Inflammatory macrophage (primary cell): Measurements from ENCODE around the gene IGSF8.
A peak's percentile ranks its signal among the peaks of the same experiment; 100 is the strongest.

Experiments used
- DNase-seq, 2 donors: peaks; one replicate each; pipeline ENCODE4 v3.0.0-alpha.2; 2020 to 2022
- total RNA-seq, 18 experiments: gene quantifications; one replicate each; lab custom pipeline; 2026; ENCODE audit warnings: mixed read lengths in 6 of 18, inconsistent platforms in 2 of 18; lab: John Stamatoyannopoulos, UW

The IGSF8 gene, protein sequence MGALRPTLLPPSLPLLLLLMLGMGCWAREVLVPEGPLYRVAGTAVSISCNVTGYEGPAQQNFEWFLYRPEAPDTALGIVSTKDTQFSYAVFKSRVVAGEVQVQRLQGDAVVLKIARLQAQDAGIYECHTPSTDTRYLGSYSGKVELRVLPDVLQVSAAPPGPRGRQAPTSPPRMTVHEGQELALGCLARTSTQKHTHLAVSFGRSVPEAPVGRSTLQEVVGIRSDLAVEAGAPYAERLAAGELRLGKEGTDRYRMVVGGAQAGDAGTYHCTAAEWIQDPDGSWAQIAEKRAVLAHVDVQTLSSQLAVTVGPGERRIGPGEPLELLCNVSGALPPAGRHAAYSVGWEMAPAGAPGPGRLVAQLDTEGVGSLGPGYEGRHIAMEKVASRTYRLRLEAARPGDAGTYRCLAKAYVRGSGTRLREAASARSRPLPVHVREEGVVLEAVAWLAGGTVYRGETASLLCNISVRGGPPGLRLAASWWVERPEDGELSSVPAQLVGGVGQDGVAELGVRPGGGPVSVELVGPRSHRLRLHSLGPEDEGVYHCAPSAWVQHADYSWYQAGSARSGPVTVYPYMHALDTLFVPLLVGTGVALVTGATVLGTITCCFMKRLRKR
- 19.2 to 131 (median 28.8) reads per million in 18 experiments for total RNA-seq

DNA sequence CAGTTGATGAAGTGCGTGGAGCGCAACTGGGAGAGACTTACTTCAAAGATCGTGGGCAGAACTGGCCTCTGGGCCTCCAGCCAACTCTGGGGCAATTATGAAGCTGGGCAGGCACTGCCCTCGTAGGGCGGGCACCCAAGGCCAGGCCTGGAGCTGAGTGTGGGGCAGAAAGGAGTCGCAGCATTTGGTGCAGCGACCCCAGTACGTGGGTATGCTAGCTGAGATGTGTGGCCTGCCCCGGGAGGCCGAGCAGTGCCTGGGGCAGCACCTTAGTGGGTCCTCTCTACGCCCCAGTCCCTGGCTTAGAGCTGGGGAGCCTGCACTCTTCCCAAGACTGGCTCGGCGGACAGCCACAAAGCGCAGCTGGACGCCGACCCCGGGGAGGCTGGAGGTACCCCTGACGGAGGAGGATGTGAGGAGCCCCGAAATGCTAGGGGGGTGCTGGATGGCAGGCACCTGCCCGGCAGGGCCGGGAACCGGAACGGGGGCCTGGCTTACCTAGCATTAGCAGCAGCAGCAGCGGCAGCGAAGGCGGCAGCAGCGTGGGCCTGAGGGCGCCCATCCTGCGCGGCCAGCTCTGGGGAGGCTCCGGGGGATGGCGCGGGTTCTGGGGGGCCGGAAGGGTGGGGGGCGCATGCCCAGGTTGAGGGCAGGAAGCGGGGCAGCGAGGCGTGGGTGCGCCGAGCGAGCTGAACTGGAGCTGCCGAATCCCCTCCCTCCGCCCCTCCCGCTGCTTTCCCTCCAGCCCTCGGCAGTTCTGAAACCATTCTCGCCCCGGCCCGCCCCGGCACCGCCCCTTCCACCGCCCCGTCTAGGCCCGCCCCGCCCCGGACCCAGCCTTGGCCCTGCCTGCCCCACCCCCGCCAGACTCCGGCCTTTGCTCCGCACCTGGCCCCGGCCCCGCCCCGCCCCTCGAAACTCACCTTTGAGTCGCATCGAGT is at the start of gene IGSF8:
IGSF8 (minus strand) TSS at position 709 of the 941 bp plus-strand sequence; CDS start at position 562, 147 bp downstream.
- peak; percentile 61 to 75 for DNase-seq

DNA sequence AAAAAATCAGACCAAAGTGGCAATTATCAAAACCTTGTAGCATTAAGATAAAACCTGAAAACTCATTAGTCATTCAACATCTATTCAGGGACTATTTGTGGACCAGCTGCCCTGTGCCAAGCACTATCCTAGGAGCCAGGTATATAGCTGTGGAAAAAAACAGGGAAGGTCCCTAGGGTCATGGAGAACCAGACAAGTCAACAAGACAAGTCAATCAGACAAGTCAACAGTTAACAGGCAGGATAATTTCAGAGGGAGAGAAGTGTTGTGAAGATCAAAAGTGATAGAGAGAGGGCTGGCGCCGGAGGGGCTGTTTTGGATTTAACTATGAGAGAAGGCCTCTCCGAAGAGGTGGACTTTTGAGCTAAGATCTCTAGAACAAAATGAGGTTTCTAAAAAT is 49.7 kb upstream of the IGSF8 start:
- DNase-seq, result no peak

DNA sequence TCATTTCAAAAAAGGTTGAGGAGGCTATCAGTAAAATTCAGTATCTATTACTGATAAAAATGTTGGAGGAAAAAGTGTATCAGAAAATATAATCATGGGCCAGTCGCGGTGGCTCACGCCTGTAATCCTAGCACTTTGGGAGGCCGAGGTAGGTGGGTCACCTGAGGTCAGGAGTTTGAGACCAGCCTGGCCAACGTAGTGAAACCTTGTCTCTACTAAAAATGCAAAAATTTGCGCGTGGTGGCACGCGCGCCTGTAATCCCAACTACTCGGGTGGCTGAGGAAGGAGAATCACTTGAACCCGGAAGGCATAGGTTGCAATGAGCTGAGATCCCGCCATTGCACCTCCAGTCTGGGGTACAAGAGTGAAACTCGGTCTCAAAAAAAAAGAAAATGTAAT is 47.7 kb upstream of the IGSF8 start:
- DNase-seq, result no peak

DNA sequence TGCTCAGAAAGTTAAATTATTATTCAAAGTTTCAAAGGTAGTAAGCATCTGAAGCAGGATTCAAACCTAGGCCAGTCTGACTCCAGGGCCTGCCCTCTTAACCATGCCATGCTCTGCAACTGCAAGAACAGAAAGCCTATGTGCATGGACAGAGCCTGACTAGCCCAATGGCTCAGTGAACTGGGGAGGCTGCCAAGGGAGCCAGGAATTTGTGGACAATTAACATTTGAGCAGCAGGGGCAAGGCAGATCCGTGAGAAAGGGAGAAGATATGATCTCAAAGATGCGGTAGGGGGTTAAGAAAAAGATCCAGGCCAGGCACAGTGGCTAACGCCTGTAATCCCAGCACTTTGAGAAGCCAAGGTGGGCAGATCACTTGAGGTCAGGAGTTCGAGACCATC is 46.5 kb upstream of the IGSF8 start:
- DNase-seq, result no peak

DNA sequence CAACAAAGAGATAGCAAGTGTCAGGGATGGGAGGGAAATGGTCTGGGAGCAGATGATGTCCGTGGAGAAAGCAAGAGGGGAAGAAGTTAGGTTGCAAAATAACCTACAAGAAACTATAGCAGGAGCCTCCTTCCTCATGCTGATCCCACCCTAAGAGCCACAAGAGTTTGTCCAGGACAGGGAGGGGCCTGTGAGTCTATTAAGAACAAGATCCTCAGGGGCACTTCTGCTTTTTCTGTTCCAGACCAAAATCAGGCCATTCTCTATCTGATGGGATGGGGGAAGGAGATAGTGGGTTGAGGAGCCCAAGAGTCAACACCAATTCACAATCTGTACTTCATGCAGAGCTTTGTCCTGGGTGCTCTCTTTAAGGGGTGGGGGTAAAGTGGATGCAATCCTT is 45.3 kb upstream of the IGSF8 start:
- DNase-seq, result peak; percentile 78 to 87

DNA sequence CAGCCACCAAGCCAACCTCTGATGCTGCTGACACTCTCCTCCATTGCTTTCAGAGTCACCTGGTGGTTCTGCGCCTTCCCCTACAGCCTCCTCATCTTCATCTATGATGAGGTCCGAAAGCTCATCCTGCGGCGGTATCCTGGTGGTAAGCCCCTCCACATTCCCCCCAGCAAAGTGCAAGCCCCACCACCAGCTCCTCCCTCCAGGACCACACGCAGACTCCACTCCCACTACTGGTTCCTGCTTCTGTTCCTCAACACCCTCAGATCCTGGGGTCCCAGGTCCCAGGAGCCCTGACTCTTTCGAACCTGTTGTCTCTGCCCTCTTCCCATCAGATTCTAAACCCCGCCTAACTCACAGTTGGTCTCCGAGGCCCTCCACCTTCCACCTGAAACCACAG is 41.4 kb upstream of the IGSF8 start:
- DNase-seq, result no peak

DNA sequence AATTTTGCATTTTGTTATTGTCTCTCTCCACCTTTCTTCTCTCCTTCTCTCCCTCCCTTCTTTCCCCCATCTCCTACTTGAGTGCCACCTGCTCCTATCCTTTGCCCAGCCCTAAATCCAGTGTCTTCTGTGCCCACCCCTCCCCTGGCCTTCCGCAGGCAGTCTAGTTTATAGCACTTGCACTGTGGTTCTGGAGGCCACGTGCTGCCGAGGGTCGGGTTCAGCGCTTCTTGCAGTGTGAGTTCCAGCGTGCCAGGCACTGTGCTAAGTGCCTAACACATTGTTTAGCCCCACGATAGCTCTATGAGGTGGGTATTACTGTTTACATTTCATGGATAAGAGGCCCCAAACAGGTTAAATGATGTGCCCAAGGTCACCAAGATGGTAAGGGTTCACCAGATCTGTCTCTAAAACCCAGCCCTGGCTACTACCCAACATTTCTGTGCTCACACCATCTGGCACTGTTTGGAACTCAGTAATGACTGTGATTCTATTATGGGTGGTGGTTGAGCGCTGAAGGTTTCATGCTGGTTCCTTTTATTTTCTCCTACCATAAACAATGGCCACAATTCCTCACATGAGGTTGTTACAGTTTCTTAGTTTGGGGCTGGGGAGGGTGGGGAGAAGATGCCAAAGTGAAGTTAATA is 38.9 kb upstream of the IGSF8 start:
- DNase-seq, result no peak

DNA sequence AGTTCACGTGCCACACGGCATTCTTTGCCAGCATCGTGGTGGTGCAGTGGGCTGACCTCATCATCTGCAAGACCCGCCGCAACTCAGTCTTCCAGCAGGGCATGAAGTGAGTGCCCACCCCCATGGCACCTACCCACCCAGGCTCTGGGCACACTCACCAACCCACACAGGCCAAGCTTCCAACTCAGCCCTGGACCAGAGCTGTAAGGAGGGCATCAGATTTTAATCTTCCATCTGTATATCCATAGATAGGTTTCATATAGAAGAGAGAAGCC is 38.4 kb upstream of the IGSF8 start:
- no peak for DNase-seq

DNA sequence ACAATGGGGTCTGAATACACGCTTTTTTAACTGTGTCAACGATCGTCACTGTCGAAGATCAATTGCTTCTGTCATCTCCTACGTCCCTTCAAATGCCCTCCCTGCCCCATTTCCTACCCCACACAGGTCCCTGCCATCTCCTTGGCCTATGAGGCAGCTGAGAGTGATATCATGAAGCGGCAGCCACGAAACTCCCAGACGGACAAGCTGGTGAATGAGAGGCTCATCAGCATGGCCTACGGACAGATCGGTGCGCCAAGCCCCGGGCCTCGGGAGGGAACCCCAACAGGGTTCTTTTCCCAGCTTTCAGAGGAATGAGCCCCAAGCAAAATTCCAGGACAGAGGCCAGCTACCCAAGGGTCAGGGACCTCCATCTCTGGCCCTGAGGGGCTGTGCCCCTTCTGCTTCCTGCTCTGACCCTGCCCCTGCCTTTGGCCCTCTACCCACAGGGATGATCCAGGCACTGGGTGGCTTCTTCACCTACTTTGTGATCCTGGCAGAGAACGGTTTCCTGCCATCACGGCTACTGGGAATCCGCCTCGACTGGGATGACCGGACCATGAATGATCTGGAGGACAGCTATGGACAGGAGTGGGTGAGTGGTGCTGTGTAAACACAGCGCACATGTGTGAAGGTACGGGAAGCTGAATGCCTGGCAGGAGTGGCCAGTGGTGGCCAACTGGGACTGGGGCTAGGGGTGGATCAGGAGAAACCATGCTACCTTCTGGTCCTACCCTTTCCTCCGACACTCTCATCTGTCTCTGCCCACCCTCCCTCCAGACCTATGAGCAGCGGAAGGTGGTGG is 37.9 kb upstream of the IGSF8 start:
- DNase-seq, result no peak

DNA sequence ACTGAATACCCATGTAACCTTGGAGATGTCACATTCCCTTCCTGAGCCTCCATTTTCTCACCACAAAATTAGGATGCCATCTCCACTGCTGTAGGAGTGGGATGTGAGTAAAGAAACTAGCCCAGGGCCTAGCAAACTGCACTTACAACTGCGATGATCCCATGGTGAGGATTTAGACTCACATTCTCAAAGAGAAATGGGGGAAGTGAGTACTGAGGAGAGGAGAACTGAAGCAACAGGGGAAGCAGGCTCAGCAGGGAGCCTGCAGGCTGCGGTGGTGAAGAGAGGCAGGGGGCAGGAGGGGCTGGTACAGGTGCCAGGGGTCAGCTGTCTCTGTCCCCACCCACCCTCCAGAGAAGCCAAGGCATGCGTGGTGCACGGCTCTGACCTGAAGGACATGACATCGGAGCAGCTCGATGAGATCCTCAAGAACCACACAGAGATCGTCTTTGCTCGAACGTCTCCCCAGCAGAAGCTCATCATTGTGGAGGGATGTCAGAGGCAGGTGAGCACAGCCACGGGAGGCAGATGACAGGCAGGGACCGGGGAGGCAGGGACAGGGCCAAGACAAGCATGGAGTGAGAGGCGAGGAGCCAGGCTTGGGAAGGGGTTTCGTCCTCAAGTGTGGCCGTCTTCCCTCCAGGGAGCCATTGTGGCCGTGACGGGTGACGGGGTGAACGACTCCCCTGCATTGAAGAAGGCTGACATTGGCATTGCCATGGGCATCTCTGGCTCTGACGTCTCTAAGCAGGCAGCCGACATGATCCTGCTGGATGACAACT is 36.6 kb upstream of the IGSF8 start:
- DNase-seq, result peak; percentile 45 to 54

DNA sequence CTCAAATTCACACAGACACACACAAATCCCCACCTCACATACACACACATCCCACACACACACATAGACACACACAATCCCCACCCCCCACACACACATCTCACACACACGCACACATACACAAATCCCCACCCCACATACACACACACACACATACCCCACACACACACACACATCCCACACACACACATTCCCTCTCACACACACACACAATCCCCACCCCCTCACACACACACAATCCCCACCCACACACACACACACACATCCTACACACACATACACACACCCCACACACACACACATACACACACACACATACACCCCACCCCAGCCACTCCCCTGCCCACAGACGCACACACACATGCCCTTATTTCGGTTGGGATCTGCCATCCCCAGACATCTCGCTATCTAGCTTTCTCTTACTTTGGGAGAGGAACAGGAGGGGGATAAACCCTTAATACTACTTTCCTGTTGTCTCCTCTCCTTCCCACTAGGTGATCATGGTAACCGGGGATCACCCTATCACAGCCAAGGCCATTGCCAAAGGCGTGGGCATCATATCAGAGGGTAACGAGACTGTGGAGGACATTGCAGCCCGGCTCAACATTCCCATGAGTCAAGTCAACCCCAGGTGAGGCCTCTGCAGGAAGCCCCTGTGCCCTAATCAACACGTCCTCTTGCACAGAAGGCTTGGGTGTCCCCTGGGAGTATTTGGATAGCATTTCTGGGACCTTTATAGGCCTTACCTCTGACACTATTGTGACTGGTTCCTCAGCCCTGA is 35.8 kb upstream of the IGSF8 start:
- no peak for DNase-seq

DNA sequence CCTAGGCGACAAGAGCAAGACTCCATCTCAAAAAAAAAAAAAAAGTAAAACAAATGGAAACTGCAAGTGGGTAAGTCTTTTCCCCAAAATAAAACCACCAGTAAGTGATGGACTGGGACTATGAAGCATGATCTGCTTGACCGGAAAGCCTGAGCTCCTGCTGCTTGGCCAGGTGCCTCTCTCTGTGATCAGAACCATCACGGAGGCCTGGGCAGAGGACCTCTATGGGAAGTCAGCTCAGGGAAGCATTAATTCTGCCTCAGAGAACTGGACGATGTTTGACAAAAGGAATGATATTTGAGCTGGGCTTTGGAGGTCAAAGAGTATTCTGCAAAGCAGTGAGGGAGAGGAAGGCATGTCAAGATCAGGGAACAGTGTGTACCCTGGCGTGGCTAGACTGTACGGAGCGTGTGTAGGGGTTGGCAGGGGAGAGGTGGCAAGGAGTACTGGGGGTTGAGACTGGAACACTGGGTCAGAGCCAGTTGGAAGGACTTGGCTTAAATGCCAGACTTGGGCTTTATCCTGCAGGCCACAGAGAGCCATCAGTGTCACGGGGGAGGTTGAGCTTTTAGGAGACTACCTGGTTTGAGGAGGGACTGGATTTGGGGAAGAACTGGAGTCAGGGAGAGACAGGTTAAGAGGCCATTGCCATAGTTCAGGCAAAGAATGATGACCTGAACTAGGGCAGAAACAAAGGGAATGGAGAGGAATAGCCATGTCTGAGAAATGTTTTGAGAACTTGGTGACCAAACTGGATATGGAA is 33.6 kb upstream of the IGSF8 start:
- no peak for DNase-seq

DNA sequence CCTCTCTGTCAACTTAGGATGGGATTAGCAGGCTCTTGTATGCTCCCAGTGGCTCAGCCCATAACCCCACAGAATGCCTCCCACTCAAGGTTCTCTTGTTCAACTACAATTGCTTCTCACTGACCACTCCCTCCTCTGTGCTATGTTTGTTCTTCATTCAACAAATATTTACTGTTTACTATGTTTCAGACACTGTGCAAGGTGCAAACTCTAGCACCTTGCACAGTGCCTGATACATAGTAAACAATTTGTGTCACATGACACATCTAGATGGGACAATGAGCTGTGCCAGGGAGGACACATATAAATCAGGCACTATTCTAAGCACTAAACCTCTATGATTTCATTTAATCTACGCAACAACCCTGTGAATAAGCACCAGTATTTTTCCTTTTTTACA is 32.5 kb upstream of the IGSF8 start:
- no peak for DNase-seq

DNA sequence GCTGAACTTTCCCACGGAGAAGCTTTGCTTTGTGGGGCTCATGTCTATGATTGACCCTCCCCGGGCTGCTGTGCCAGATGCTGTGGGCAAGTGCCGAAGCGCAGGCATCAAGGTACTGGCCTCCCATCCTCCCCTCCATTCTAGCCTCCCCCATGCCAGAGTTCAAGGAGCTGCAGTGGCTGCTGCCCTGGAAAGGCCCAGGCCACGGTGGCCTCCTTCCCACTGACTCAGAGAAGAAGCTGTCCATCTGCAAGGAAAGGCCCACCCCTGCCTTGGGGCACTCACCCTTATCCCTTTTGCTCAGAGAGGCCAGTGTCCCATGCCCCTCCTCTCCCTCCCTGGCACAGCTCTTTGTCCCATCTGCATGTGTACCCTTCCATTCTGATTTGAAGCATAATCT is 32.1 kb upstream of the IGSF8 start:
- DNase-seq, result no peak

DNA sequence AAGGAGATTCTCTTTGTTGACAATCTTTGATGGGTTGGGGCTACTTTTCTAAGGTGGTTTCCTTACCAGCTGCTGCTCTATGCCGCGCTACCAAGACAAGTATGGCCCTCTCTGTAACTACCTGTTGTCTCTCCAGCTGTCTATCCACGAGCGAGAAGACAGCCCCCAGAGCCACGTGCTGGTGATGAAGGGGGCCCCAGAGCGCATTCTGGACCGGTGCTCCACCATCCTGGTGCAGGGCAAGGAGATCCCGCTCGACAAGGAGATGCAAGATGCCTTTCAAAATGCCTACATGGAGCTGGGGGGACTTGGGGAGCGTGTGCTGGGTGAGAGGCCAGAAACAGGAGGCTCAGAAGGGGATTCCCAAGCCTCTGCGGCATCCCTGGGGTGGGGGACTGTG is 31.5 kb upstream of the IGSF8 start:
- no peak for DNase-seq

DNA sequence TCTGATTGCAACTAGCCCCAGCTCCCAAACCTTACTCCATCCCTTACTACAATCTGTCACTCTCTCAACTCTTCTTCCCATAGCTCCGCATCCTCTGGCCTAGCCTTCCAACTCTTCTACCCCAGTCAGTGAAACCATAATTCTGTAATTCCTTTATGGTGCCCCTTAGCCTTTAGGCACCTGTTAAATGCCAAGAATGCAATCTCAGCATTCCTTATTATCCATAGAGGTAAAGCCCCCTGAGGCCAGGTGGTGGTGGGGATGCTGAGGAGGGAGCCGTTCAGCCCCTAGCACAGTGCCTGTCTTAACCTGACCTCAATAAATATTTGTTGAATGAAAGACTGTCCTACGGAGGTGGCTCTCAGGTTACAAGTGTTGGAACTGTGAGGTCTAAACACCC is 31.1 kb upstream of the IGSF8 start:
- DNase-seq, result no peak

DNA sequence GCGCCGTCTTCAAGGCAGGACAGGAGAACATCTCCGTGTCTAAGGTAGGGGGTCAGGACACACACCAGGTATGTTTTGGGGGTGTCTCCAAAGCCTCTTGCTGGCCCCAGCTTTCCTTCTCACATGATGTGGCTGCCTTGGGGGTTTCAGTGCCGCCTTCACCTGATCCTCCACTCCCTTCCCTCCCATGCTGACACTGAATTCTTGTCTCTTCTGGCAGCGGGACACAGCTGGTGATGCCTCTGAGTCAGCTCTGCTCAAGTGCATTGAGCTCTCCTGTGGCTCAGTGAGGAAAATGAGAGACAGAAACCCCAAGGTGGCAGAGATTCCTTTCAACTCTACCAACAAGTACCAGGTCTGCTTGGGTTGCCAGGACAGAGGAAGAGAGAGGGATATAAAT is 30.6 kb upstream of the IGSF8 start:
- no peak for DNase-seq

DNA sequence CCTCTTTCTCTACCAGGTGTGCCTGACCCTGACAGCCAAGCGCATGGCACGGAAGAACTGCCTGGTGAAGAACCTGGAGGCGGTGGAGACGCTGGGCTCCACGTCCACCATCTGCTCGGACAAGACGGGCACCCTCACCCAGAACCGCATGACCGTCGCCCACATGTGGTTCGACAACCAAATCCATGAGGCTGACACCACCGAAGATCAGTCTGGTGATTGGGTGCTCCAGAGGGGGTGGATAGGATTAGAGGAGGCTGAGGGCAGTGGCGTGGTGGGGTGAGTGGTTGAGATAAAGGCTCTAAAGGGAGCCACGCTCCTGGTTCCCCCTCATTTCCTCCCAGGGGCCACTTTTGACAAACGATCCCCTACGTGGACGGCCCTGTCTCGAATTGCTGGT is 30.2 kb upstream of the IGSF8 start:
- no peak for DNase-seq

DNA sequence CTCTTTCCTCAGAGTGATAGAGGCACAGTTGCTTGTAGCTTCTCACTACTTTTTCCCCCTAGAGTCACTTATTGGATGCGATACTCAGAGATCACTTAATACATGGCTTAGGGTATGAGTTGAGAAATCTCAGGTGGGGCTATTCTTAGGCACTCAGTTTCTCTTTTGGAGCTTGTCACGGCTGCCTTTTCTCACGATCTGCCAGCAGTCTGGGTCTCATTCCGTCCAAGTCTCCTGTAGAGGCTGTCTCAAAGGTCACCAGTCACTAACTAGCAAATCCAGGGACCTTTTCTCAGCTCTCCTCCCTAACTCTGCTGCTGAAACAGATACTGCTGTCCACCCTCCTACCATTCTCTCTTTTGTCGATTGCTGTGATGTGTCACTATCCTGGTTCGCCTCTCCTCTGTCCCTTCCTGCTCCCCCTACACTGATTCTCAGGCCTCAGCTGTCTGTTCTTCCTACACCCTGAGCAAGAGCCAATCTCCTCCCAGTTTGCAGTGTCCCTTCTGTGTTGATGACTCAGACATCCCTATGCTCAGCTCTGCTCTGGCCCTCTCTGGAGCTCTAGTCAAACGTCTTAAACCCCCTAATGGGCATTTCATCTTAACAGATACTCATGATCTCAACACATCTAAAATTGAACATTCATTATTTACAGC is 29.6 kb upstream of the IGSF8 start:
- DNase-seq, result peak; percentile 48 to 65
